Stomach (tissue), 9 donors: ENCODE measurements around the gene ABCF3. TPM values are rescaled to one million over a fixed set of nuclear protein-coding genes. Genes with fewer than 3 reads are reported as not detected.

ENCODE experiments used
- DNase-seq, 2 donors: peaks; one replicate each; pipeline versions ENCODE4 v3.0.0 to v3.0.0-alpha.2; 2013 to 2019
- H3K27ac ChIP-seq, 5 donors: fragments of 200-600 bp in 4 of 5; sonication (generic) in 4 of 5; one replicate each; pipeline ENCODE4 v1.5.1; 2013 to 2019; ENCODE audit warnings: mild to moderate bottlenecking in 1 of 5, moderate library complexity in 1 of 5
- H3K27me3 ChIP-seq, 3 donors: fragments of 200-600 bp; sonication (generic); one replicate each; pipeline ENCODE4 v1.5.1; 2017 to 2019; ENCODE audit warnings: mixed run types in 1 of 3
- H3K36me3 ChIP-seq, 4 donors: fragments of 200-600 bp; sonication (generic); 1 replicate in 3 of 4; 2 replicates in 1 of 4; pipeline ENCODE4 v1.5.1; 2016 to 2019
- H3K4me1 ChIP-seq, 4 donors: fragments of 200-600 bp; sonication (generic); one replicate each; pipeline ENCODE4 v1.5.1; 2016 to 2019
- H3K4me3 ChIP-seq, 4 donors: fragments of 200-600 bp; sonication (generic) in 3 of 4; one replicate each; pipeline ENCODE4 v1.5.1; 2016 to 2019; ENCODE audit warnings: mild to moderate bottlenecking in 1 of 4
- H3K9me3 ChIP-seq, 4 donors: fragments of 200-600 bp; sonication (generic); one replicate each; pipeline ENCODE4 v1.5.1; 2016 to 2019
- EP300 ChIP-seq: sonication (generic); formaldehyde crosslinking; IDR thresholded peaks from one replicate; pipeline ENCODE4 v1.6.1; 2017; ENCODE audit warnings: antibody characterized with exemption
- POLR2A ChIP-seq, 4 donors: fragments of 450-650 bp; IDR thresholded peaks; one replicate each; pipeline ENCODE4 v1.6.1; 2016; ENCODE audit warnings: antibody characterized with exemption in 4 of 4, control low read depth in 2 of 4, mild to moderate bottlenecking in 1 of 4, moderate library complexity in 1 of 4
- POLR2AphosphoS5 ChIP-seq, 3 donors: sonication (generic); formaldehyde crosslinking; IDR thresholded peaks; one replicate each; pipeline ENCODE4 v1.6.1; 2016; ENCODE audit warnings: antibody characterized with exemption in 3 of 3
- WGBS, 5 donors: extraction: QIAGEN DNeasy Blood & Tissue Kit in 3 of 5; methylation state at CpG; one replicate each; pipeline versions ENCODE4 v1.1.5 to v1.1.7; 2013 to 2018; 5-methylcytosine and 5-hydroxymethylcytosine counted together
- intact Hi-C: fragments of 100-400 bp; cut with DNase I; formaldehyde crosslinking; loops from one replicate; pipeline ENCODE4 v1.15.1; 2023; ENCODE audit warnings: low total_unique reads
- polyA plus RNA-seq, 3 donors: library from polyadenylated mRNA; stranded (reverse); fragments of 200-250 nt; gene quantifications; one replicate each; pipeline ENCODE4 v1.2.3, GENCODE V29; 2013
- total RNA-seq, 5 donors: library from RNA; depleted of rRNA; stranded (reverse); fragments of >200 nt; gene quantifications; one replicate each; pipeline versions ENCODE4 v1.1.0 to v1.2.3, GENCODE V29; 2014 to 2016
- TF ChIP-seq, protein P1 (sequence below), 7 experiments: fragments of 450-650 bp in 4 of 7; fragments of 200-600 bp in 3 of 7; sonication (generic) in 3 of 7; IDR thresholded peaks; one replicate each; pipeline ENCODE4 v1.5.1; 2016 to 2019; ENCODE audit warnings: antibody characterized with exemption in 7 of 7, control low read depth in 2 of 7, mild to moderate bottlenecking in 1 of 7
- donor health status: healthy with polysubstance abuse.
- donor health status: Bipolar disorder and iron deficiency.
- donor health status: healthy.

The ABCF3 gene
- total and polyA plus RNA-seq, 8 donors = 21.6 to 194 (median 47.5) TPM

DNA sequence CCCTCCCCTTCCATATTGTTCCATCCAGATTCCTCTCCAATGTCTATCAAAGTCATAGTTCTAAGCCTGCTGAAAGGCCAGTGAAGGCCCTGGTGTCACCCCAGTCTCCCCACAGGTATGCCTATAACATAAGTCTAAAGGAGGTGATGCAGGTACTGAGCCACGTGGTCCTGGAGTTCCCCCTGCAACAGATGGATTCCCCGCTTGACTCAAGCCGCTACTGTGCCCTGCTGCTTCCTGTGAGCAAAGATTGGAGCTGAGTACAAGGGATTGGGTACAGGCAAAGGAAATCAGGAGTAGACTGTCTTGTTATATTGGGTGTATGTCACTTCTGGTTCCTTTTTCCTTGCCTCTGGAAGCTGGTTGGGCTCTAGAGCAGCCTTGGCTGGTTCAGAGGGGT lies 42.7 kb upstream of the ABCF3 start:
- H3K27me3 ChIP-seq = no peaks in the 10 kb centered on the region
- intact Hi-C loops = loop anchor here (5.0 kb wide), 1 partner anchor 109 kb away; no protein-coding TSS in a partner anchor
- no peak overlapping the region for H3K27ac ChIP-seq
- peaks cover 64 to 90% (median 85%) of the 10 kb centered on the region in 4 donors for H3K36me3 ChIP-seq
- DNase-seq = no peak
- no peak overlapping the region for H3K4me3 ChIP-seq
- TF ChIP-seq POLR2AphosphoS5 (IDR thresholded peaks at IDR 0.05) = no peak
- TF ChIP-seq POLR2A (IDR thresholded peaks at IDR 0.05) = no peak
- TF ChIP-seq, protein P1, sequence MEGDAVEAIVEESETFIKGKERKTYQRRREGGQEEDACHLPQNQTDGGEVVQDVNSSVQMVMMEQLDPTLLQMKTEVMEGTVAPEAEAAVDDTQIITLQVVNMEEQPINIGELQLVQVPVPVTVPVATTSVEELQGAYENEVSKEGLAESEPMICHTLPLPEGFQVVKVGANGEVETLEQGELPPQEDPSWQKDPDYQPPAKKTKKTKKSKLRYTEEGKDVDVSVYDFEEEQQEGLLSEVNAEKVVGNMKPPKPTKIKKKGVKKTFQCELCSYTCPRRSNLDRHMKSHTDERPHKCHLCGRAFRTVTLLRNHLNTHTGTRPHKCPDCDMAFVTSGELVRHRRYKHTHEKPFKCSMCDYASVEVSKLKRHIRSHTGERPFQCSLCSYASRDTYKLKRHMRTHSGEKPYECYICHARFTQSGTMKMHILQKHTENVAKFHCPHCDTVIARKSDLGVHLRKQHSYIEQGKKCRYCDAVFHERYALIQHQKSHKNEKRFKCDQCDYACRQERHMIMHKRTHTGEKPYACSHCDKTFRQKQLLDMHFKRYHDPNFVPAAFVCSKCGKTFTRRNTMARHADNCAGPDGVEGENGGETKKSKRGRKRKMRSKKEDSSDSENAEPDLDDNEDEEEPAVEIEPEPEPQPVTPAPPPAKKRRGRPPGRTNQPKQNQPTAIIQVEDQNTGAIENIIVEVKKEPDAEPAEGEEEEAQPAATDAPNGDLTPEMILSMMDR (IDR thresholded peaks at IDR 0.05) = no peak
- TF ChIP-seq EP300 = no peak
- WGBS, 5 donors = 86 to 93% (median 89%) methylated on average over 3 of the region's 3 CpGs
- peaks cover 4 to 20% (median 12%) of the 10 kb centered on the region in 4 donors for H3K4me1 ChIP-seq
- H3K9me3 ChIP-seq = no peaks in the 10 kb centered on the region

DNA sequence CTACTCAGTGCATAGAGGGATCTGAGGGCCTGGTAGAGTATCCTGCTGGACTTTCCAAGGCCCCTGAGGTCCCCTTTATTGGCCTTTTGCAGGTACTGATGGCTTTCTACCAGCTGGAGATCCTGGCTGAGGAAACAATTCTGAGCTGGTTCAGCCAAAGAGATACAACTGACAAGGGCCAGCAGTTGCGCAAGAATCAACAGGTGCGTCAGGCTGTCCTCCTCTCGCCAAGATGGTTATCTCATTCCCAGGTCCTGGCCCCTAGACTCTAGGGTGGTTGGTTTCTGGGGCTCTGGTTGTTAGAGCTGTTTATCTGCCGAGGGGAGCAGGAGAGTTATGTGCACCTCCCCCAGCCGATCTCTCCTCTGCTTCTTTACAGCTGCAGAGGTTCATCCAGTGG lies 41.5 kb upstream of the ABCF3 start:
- intact Hi-C loops = loop anchor here (5.0 kb wide), 1 partner anchor 108 kb away; no protein-coding TSS in a partner anchor
- WGBS, 5 donors = 48 to 65% (median 55%) methylated on average over 5 of the region's 5 CpGs
- H3K27me3 ChIP-seq = no peaks in the 10 kb centered on the region
- DNase-seq = no peak
- H3K36me3 ChIP-seq = peaks cover 61 to 78% (median 73%) of the 10 kb centered on the region in 4 donors
- no peaks in the 10 kb centered on the region for H3K9me3 ChIP-seq
- peak overlapping the region in 4 of 5 donors; percentile 8 to 62 (median 32) for H3K27ac ChIP-seq
- H3K4me3 ChIP-seq = no peak overlapping the region
- peaks cover 4 to 20% (median 12%) of the 10 kb centered on the region in 4 donors for H3K4me1 ChIP-seq
- TF ChIP-seq POLR2A (IDR thresholded peaks at IDR 0.05) = no peak
- TF ChIP-seq, protein P1 (IDR thresholded peaks at IDR 0.05) = no peak
- no peak for TF ChIP-seq POLR2AphosphoS5 (IDR thresholded peaks at IDR 0.05)
- TF ChIP-seq EP300 = no peak

DNA sequence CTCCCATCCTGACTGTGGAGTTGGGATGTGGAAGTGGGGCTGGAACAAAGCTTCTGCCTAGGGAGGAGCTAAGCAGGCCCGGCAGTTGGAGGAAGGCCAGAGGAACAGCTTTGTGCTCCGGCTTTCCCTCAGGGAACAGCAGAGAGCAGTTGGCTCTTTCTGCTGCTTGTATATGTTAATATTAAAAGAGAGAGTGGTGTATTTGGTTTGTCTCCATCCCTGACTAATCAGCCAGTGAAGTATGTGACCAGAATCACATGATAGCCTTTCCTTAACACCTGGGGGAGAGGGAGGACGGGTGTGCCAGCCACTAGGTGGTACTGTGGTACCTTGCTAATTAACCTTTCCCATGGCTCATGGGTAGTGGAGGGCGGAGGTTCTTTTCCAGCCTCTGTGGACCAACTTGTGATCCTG lies 40.9 kb upstream of the ABCF3 start:
- intact Hi-C loops = no loop called here
- H3K27ac ChIP-seq = peak overlapping the region in 4 of 5 donors; percentile 8 to 62 (median 36)

GRCh38 chr3:184145751-184146270 lies 40.2 kb upstream of the ABCF3 start:
- Histone ChIP-seq H3K27ac (peak overlapping the region in 4 of 5 donors; percentile 8 to 62 (median 36)), H3K27me3 (no peaks in the 10 kb centered on the region)
- intact Hi-C loops = no loop called here

More for the DNA sequence above, 40.9 kb upstream of the ABCF3 start:
- DNase-seq = peak; percentile 81 to 88
- Histone ChIP-seq H3K27me3 (no peaks in the 10 kb centered on the region), H3K4me3 (no peak overlapping the region), H3K9me3 (no peaks in the 10 kb centered on the region), H3K36me3 (peaks cover 55 to 72% (median 67%) of the 10 kb centered on the region in 4 donors), H3K4me1 (peaks cover 4 to 20% (median 12%) of the 10 kb centered on the region in 4 donors)
- 14 to 37% (median 16%) methylated on average over 4 of the region's 4 CpGs for WGBS, 5 donors
- no peak for TF ChIP-seq EP300
- no peak for TF ChIP-seq POLR2A (IDR thresholded peaks at IDR 0.05)
- TF ChIP-seq, protein P1 (IDR thresholded peaks at IDR 0.05) = peak in 5 of 7 experiments; percentile 26 to 78 (median 38)
- TF ChIP-seq POLR2AphosphoS5 (IDR thresholded peaks at IDR 0.05) = peak in 2 of 3 donors; percentile 6 to 70

More at GRCh38 chr3:184145751-184146270, 40.2 kb upstream of the ABCF3 start:
- peaks cover 48 to 65% (median 60%) of the 10 kb centered on the region in 4 donors for H3K36me3 ChIP-seq
- DNase-seq = peak in 1 of 2 donors; percentile 47
- TF ChIP-seq POLR2A (IDR thresholded peaks at IDR 0.05) (no peak), EP300 (no peak), POLR2AphosphoS5 (IDR thresholded peaks at IDR 0.05) (no peak)
- TF ChIP-seq, protein P1 (IDR thresholded peaks at IDR 0.05) = no peak
- H3K4me1 ChIP-seq = peaks cover 4 to 20% (median 12%) of the 10 kb centered on the region in 4 donors
- WGBS, 5 donors = 70 to 87% (median 83%) methylated on average over 8 of the region's 8 CpGs
- H3K4me3 ChIP-seq = no peak overlapping the region
- no peaks in the 10 kb centered on the region for H3K9me3 ChIP-seq
